DMS79 (cell line): ENCODE results near the gene ETNK2.
"Not testable (repeated sequence)": the region's sequence is repeated elsewhere in the genome, so short reads cannot be mapped to it uniquely, and the experiment has no call there.

Experiments used
- DNase-seq: peaks from one replicate; lab custom pipeline; 2025; lab: John Stamatoyannopoulos, UW

The ETNK2 gene

GRCh38 chr1:204098683-204099082, 53.2 kb downstream of the ETNK2 start:
- no peak for DNase-seq

- no peak for DNase-seq
Observed at GRCh38 chr1:204096931-204097330, 54.9 kb downstream of the ETNK2 start.

GRCh38 chr1:204094856-204095634, 56.8 kb downstream of the ETNK2 start:
- no peak for DNase-seq

GRCh38 chr1:204094313-204094729, 57.5 kb downstream of the ETNK2 start:
- no peak for DNase-seq

- no peak for DNase-seq
Observed at GRCh38 chr1:204093781-204094180, 58.1 kb downstream of the ETNK2 start.

GRCh38 chr1:204093421-204093717, 58.5 kb downstream of the ETNK2 start:
- DNase-seq, result no peak

- DNase-seq, result no peak
Observed at GRCh38 chr1:204092632-204093420, 59.0 kb downstream of the ETNK2 start.

GRCh38 chr1:204091787-204092312, 60.0 kb downstream of the ETNK2 start:
- DNase-seq, result no peak

GRCh38 chr1:204091066-204091465, 60.8 kb downstream of the ETNK2 start:
- no peak for DNase-seq

- not testable (repeated sequence) for DNase-seq
Observed at GRCh38 chr1:204090132-204090531, 61.7 kb downstream of the ETNK2 start.

- no peak for DNase-seq
Observed at GRCh38 chr1:204089044-204089751, 62.6 kb downstream of the ETNK2 start.

- no peak for DNase-seq
Observed at GRCh38 chr1:204088596-204088995, 63.2 kb downstream of the ETNK2 start.

GRCh38 chr1:204087893-204088528, 63.8 kb downstream of the ETNK2 start:
- DNase-seq, result no peak

- no peak for DNase-seq
Observed at GRCh38 chr1:204087181-204087892, 64.5 kb downstream of the ETNK2 start.

- no peak for DNase-seq
Observed at GRCh38 chr1:204085876-204086275, 66.0 kb downstream of the ETNK2 start.

- DNase-seq, result peak; percentile 97
Observed at GRCh38 chr1:204084247-204084772, 67.5 kb downstream of the ETNK2 start.

GRCh38 chr1:204083491-204083890, 68.4 kb downstream of the ETNK2 start:
- no peak for DNase-seq

GRCh38 chr1:204081791-204082513, 69.9 kb downstream of the ETNK2 start:
- DNase-seq, result no peak

GRCh38 chr1:204081164-204081790, 70.6 kb downstream of the ETNK2 start:
- DNase-seq, result no peak
